GM12864 (cell line): ENCODE measurements around the gene ZNF597.

ENCODE experiments used
- DNase-seq: peaks from one replicate; pipeline ENCODE4 v3.0.0-alpha.2; 2011; ENCODE audit warnings: low read depth
- H3K4me3 ChIP-seq: 2 replicates; pipeline ENCODE4 v1.5.1; 2011; ENCODE audit warnings: mild to moderate bottlenecking, low read depth, low read length, control low read depth
- TF ChIP-seq, protein P1 (sequence below): IDR thresholded peaks from 2 replicates; pipeline ENCODE4 v1.5.1; 2011; ENCODE audit warnings: low read depth, mild to moderate bottlenecking, moderate library complexity, low read length, control low read depth, inconsistent platforms; ENCODE audit errors: missing control alignments

ZNF597 gene

DNA sequence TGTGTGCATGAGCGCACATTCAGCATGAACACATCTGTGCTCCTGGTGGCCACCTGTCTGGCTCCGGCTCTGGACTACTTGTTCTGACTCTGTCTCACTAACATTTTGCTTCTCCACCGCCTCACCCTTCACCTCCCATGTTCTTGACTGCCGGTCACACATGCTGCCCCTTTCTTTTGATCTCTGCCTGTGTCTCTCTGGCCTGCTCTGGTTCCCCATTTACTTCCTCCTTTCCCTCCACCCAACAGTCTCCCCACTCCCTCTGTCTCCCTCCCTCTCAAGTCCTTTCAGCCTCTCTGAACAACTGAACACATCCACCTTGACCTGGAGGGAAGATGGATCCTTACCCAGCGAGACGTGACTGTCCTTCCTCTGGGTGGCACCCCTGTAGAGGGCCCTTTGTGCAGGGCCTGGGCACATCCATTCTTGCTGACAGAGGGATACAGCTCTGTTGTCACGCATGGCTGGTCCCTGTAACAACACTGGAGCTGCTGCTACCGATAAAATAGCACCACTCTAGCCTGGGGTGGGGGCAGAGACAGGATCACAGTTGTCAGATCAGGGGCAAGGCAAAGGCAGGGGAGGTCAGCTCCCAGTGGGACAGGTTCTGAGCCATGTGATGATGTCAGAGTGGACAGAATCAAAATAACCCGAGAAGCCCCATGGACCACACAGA is 53.5 kb downstream of the ZNF597 start:
- TF ChIP-seq, protein P1, sequence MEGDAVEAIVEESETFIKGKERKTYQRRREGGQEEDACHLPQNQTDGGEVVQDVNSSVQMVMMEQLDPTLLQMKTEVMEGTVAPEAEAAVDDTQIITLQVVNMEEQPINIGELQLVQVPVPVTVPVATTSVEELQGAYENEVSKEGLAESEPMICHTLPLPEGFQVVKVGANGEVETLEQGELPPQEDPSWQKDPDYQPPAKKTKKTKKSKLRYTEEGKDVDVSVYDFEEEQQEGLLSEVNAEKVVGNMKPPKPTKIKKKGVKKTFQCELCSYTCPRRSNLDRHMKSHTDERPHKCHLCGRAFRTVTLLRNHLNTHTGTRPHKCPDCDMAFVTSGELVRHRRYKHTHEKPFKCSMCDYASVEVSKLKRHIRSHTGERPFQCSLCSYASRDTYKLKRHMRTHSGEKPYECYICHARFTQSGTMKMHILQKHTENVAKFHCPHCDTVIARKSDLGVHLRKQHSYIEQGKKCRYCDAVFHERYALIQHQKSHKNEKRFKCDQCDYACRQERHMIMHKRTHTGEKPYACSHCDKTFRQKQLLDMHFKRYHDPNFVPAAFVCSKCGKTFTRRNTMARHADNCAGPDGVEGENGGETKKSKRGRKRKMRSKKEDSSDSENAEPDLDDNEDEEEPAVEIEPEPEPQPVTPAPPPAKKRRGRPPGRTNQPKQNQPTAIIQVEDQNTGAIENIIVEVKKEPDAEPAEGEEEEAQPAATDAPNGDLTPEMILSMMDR, result no peak
- DNase-seq, result no peak

DNA sequence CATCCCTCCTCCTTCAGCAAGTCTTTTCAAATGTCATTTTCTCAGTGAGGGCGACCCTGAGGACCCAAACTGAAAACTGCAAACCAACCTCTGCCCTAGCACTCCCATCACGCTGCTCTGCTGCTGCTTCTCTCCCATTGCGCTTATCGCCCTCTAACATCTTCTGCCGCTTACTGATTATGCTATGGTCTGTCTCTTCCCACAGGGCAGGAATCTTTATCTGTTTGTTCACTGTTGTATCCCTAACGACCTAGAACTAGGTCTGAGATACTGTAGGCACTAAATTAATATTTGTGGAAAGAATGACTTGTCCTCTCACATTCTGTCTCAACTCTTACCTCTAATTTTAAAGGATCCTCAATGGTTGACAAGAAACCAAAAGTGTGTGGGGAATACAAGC is 55.0 kb downstream of the ZNF597 start:
- TF ChIP-seq, protein P1, result no peak
- H3K4me3 ChIP-seq, result no peak overlapping the region
- DNase-seq, result no peak

More for the DNA sequence above, 53.5 kb downstream of the ZNF597 start:
- no peak overlapping the region for H3K4me3 ChIP-seq

DNA sequence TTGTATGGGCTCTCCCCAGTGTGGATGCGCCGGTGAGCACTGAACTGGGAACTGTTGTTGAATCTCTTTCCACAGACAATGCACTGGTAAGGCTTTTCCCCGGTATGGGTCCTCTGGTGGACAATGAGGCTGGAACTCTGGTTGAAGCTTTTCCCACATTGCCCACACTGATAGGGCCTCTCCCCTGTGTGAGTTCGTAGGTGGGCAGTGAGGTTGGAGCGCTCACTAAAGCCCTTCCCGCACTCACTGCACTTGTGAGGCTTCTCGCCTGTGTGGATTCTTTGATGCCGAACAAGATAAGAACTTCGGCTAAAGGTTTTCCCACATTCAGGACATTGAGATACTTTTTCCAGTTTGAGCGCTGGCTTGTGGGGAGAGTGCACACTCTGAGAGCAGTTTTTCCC is 60.3 kb downstream of the ZNF597 start:
- no peak for DNase-seq
- no peak overlapping the region for H3K4me3 ChIP-seq
- TF ChIP-seq, protein P1, result no peak
